GM12878 (cell line): Measurements from ENCODE around the gene BICD1. TPM values are rescaled to one million over a fixed set of nuclear protein-coding genes. Genes with fewer than 3 reads are reported as not detected.

ENCODE experiments used
- ATAC-seq: fragments of 200-7000 bp; cut with Tn5 transposase; 3 replicates; pipeline ENCODE4 v1.9.1; 2020; ENCODE audit warnings: mild to moderate bottlenecking, moderate library complexity
- BruUV-seq: library from RNA; stranded (reverse); fragments of 400-500 nt; replicated peaks from 2 replicates; lab custom pipeline; 2021; lab: Mats Ljungman, UMichigan
- CTCF ChIA-PET: fragments of 300-600 bp; sonication (Branson Sonifier 250); formaldehyde crosslinking; extraction: SDS; loops from one replicate; lab custom pipeline; 2021; ENCODE audit warnings: inconsistent platforms; lab: Yijun Ruan, JAX
- POLR2A ChIA-PET: fragments of 350-600 bp; formaldehyde crosslinking; extraction: SDS; loops from one replicate; lab custom pipeline; 2021; ENCODE audit warnings: inconsistent platforms; lab: Charles Lee
- RAD21 ChIA-PET: fragments of 300-600 bp; sonication (Branson Sonifier 250); formaldehyde crosslinking; loops from one replicate; lab custom pipeline; 2023; ENCODE audit warnings: antibody characterized with exemption; ENCODE audit not compliant: unreplicated experiment; lab: Charles Lee
- SMC1A ChIA-PET: fragments of 300-600 bp; sonication (Branson Sonifier 250); formaldehyde crosslinking; loops from one replicate; lab custom pipeline; 2023; ENCODE audit not compliant: unreplicated experiment, uncharacterized antibody; lab: Charles Lee
- DNase-seq: peaks from one replicate; pipeline ENCODE4 v3.0.0-alpha.2; 2011; ENCODE audit warnings: low read depth, low spot score
- FAIRE-seq: peaks from 3 replicates; lab custom pipeline; 2011; peaks lifted over from hg19 to GRCh38; lab: Jason Lieb, UNC
- H2AFZ ChIP-seq: 2 replicates; pipeline ENCODE4 v1.6.0; 2011; ENCODE audit warnings: low read depth, low read length, control low read depth; ENCODE audit not compliant: control insufficient read depth
- H3K27ac ChIP-seq: 2 replicates; pipeline ENCODE4 v1.5.1; 2011; ENCODE audit warnings: control low read depth; ENCODE audit not compliant: control insufficient read depth, insufficient read depth
- H3K27me3 ChIP-seq, 2 experiments: replicated peaks in 1 of 2; 2 replicates each; pipeline versions ENCODE4 v1.6.0 to v1.6.1; 2011; ENCODE audit warnings: low read length in 1 of 2; ENCODE audit not compliant: control insufficient read depth in 2 of 2, insufficient read depth in 2 of 2
- H3K36me3 ChIP-seq, 2 experiments: 2 replicates each; pipeline ENCODE4 v1.5.1; 2011; ENCODE audit warnings: low read length in 1 of 2; ENCODE audit not compliant: control insufficient read depth in 2 of 2, insufficient read depth in 2 of 2
- H3K4me1 ChIP-seq: 2 replicates; pipeline ENCODE4 v1.6.1; 2011; ENCODE audit warnings: mild to moderate bottlenecking, low read length, moderate library complexity, mixed read lengths; ENCODE audit not compliant: control insufficient read depth, insufficient read depth
- H3K4me2 ChIP-seq: 2 replicates; pipeline ENCODE4 v1.6.0; 2011; ENCODE audit warnings: control low read depth; ENCODE audit not compliant: control insufficient read depth, insufficient read depth
- H3K4me3 ChIP-seq: fragments of 200-600 bp; sonication (generic); 2 replicates; pipeline ENCODE4 v1.5.1; 2016
- H3K79me2 ChIP-seq: 2 replicates; pipeline ENCODE4 v1.6.0; 2011; ENCODE audit warnings: low read length; ENCODE audit not compliant: control insufficient read depth, insufficient read depth
- H3K9ac ChIP-seq: 2 replicates; pipeline ENCODE4 v1.8.0; 2011; ENCODE audit warnings: low read length, control low read depth, mixed read lengths; ENCODE audit not compliant: control insufficient read depth, insufficient read depth
- H3K9me3 ChIP-seq: replicated peaks from 3 replicates; pipeline ENCODE4 v1.5.1; 2011; ENCODE audit warnings: mild to moderate bottlenecking, low read length; ENCODE audit not compliant: control insufficient read depth, insufficient read depth
- H4K20me1 ChIP-seq: 2 replicates; pipeline ENCODE4 v1.6.0; 2011; ENCODE audit not compliant: control insufficient read depth, insufficient read depth
- ELK1 ChIP-seq: IDR thresholded peaks from 2 replicates; pipeline ENCODE4 v1.6.1; 2012; ENCODE audit warnings: low read depth, low read length, improper control_type of control experiment
- HCFC1 ChIP-seq: fragments of 150-350 bp; IDR thresholded peaks from 2 replicates; pipeline ENCODE4 v1.6.1; 2014; ENCODE audit warnings: low read length
- IRF5 ChIP-seq: fragments of 450-650 bp; IDR thresholded peaks from 2 replicates; pipeline ENCODE4 v1.6.1; 2017; ENCODE audit warnings: borderline replicate concordance
- JUNB ChIP-seq: IDR thresholded peaks from 2 replicates; pipeline ENCODE4 v1.6.1; 2016; ENCODE audit warnings: antibody characterized with exemption, mild to moderate bottlenecking
- JUND ChIP-seq: IDR thresholded peaks from 2 replicates; pipeline ENCODE4 v1.6.1; 2012; ENCODE audit warnings: low read depth, mild to moderate bottlenecking, low read length, improper control_type of control experiment, moderate library complexity
- NR2C2 ChIP-seq: IDR thresholded peaks from 2 replicates; pipeline ENCODE4 v1.6.1; 2011; ENCODE audit warnings: borderline replicate concordance, low read depth; ENCODE audit not compliant: control insufficient read depth, insufficient read length
- POLR2A ChIP-seq: IDR thresholded peaks from 2 replicates; pipeline ENCODE4 v1.6.1; 2011; ENCODE audit warnings: low read depth, mild to moderate bottlenecking, low read length
- POLR2AphosphoS2 ChIP-seq: IDR thresholded peaks from 2 replicates; pipeline ENCODE4 v1.6.1; 2011; ENCODE audit warnings: low read depth, mild to moderate bottlenecking, low read length, improper control_type of control experiment, moderate library complexity
- SMARCA5 ChIP-seq: fragments of 450-650 bp; IDR thresholded peaks from 2 replicates; pipeline ENCODE4 v1.6.1; 2017; ENCODE audit warnings: mild to moderate bottlenecking
- SP1 ChIP-seq: IDR thresholded peaks from one replicate; pipeline ENCODE4 v1.6.1; 2011; ENCODE audit warnings: low read depth, low read length
- SREBF1 ChIP-seq: IDR thresholded peaks from 2 replicates; pipeline ENCODE4 v1.6.1; 2012; ENCODE audit warnings: mild to moderate bottlenecking, low read length
- TCF3 ChIP-seq: IDR thresholded peaks from 2 replicates; pipeline ENCODE4 v1.6.1; 2012; ENCODE audit warnings: low read depth, mild to moderate bottlenecking, low read length, borderline replicate concordance; ENCODE audit not compliant: insufficient read depth
- ZNF384 ChIP-seq: IDR thresholded peaks from 2 replicates; pipeline ENCODE4 v1.6.1; 2012; ENCODE audit warnings: low read depth, mild to moderate bottlenecking, low read length, improper control_type of control experiment, borderline replicate concordance
- ZSCAN29 ChIP-seq: fragments of 450-650 bp; IDR thresholded peaks from 2 replicates; pipeline ENCODE4 v1.6.1; 2017; ENCODE audit warnings: mild to moderate bottlenecking, moderate library complexity
- ZZZ3 ChIP-seq: IDR thresholded peaks from 2 replicates; pipeline ENCODE4 v1.6.1; 2011; ENCODE audit warnings: low read depth; ENCODE audit not compliant: control insufficient read depth, insufficient read length
- WGBS: methylation state at CpG from one replicate; pipeline ENCODE4 v1.1.6; 2016; ENCODE audit warnings: low lambda C conversion rate; ENCODE audit not compliant: insufficient replicate concordance, insufficient coverage; ENCODE audit errors: missing lambda C conversion rate; 5-methylcytosine and 5-hydroxymethylcytosine counted together
- in situ Hi-C: fragments of 300-500 bp; cut with MboI; formaldehyde crosslinking; loops from 9 replicates; pipeline ENCODE4 v1.14.3; 2018; ENCODE audit warnings: mixed read lengths
- intact Hi-C: fragments of 100-400 bp; cut with micrococcal nuclease; formaldehyde crosslinking; loops from one replicate; pipeline ENCODE4 v1.14.2; 2022; ENCODE audit not compliant: unreplicated experiment
- polyA plus RNA-seq, 11 experiments: library from polyadenylated mRNA; depleted of rRNA in 4 of 11; unstranded in 6 of 11; stranded (reverse) in 5 of 11; fragments of >200 nt; fragmentation: Nextera tagmentation in 4 of 11; fragmentation: Illumina TruSeq in 1 of 11; extraction: Ambion mirVana in 4 of 11; extraction: Trizol in 1 of 11; gene quantifications; 1 replicate in 1 of 11; 2 replicates in 10 of 11; pipeline versions ENCODE4 v1.2.1 to v1.2.3, GENCODE V29; 2011 to 2016; ENCODE audit warnings: inconsistent platforms in 2 of 11, missing spikeins in 2 of 11, low read depth in 1 of 11
- total RNA-seq, 4 experiments: library from RNA; depleted of rRNA in 3 of 4; stranded (reverse); fragments of >200 nt in 3 of 4; fragmentation: Illumina TruSeq in 1 of 4; extraction: Trizol in 1 of 4; gene quantifications; 2 replicates each; pipeline versions ENCODE4 v1.2.1 to v1.2.3, GENCODE V29; 2013 to 2021
- TF ChIP-seq, protein P1 (sequence below): fragments of 450-650 bp; IDR thresholded peaks from 2 replicates; pipeline ENCODE4 v1.6.1; 2017; ENCODE audit warnings: mild to moderate bottlenecking, moderate library complexity

Gene BICD1
- total and polyA plus RNA-seq, 10 of the 15 experiments (the other 5 are each of a cell fraction or from before 2014, with no cell fraction given): 4.7 to 32.5 (median 14.4) TPM

- no peak overlapping the region for H3K4me2 ChIP-seq
- DNase-seq (no peak), ATAC-seq (no peak), FAIRE-seq (no peak)
- no peak overlapping the region for H3K9ac ChIP-seq
- no peaks in the 10 kb centered on the region; a peak in 2 of 4 replicates for H3K36me3 ChIP-seq
- WGBS: 58% methylated on average over 5 of the region's 5 CpGs
- no TSS peak for BruUV-seq
- CTCF ChIA-PET: no interaction called here
- intact Hi-C loops: no loop called here
- no peak overlapping the region for H3K4me3 ChIP-seq
- in situ Hi-C loops: no loop called here
- H3K9me3 ChIP-seq: no peaks in the 10 kb centered on the region
- H4K20me1 ChIP-seq: no peaks in the 10 kb centered on the region
- no peak overlapping the region for H2AFZ ChIP-seq
- RAD21 ChIA-PET: no interaction called here
- no peaks in the 10 kb centered on the region for H3K79me2 ChIP-seq
- SMC1A ChIA-PET: no interaction called here
- H3K27me3 ChIP-seq: no peaks in the 10 kb centered on the region
- POLR2A ChIA-PET: interaction anchor here (0.6 kb wide), 1 partner anchor 410 kb away, joined by 3 read pairs; no protein-coding TSS in a partner anchor
- H3K27ac ChIP-seq: no peak overlapping the region
- no peaks in the 10 kb centered on the region for H3K4me1 ChIP-seq
- TF ChIP-seq ZNF384 (no peak), IRF5 (no peak), ELK1 (no peak), ZZZ3 (no peak), JUND (no peak), JUNB (no peak), SREBF1 (no peak), HCFC1 (no peak), ZSCAN29 (no peak), TCF3 (no peak), POLR2A (no peak), POLR2AphosphoS2 (no peak), SP1 (no peak), SMARCA5 (no peak), NR2C2 (no peak)
- TF ChIP-seq, protein P1, sequence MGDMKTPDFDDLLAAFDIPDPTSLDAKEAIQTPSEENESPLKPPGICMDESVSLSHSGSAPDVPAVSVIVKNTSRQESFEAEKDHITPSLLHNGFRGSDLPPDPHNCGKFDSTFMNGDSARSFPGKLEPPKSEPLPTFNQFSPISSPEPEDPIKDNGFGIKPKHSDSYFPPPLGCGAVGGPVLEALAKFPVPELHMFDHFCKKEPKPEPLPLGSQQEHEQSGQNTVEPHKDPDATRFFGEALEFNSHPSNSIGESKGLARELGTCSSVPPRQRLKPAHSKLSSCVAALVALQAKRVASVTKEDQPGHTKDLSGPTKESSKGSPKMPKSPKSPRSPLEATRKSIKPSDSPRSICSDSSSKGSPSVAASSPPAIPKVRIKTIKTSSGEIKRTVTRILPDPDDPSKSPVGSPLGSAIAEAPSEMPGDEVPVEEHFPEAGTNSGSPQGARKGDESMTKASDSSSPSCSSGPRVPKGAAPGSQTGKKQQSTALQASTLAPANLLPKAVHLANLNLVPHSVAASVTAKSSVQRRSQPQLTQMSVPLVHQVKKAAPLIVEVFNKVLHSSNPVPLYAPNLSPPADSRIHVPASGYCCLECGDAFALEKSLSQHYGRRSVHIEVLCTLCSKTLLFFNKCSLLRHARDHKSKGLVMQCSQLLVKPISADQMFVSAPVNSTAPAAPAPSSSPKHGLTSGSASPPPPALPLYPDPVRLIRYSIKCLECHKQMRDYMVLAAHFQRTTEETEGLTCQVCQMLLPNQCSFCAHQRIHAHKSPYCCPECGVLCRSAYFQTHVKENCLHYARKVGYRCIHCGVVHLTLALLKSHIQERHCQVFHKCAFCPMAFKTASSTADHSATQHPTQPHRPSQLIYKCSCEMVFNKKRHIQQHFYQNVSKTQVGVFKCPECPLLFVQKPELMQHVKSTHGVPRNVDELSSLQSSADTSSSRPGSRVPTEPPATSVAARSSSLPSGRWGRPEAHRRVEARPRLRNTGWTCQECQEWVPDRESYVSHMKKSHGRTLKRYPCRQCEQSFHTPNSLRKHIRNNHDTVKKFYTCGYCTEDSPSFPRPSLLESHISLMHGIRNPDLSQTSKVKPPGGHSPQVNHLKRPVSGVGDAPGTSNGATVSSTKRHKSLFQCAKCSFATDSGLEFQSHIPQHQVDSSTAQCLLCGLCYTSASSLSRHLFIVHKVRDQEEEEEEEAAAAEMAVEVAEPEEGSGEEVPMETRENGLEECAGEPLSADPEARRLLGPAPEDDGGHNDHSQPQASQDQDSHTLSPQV: no peak
Measured at GRCh38 chr12:32226768-32227167, 120.1 kb downstream of the BICD1 start.
